ENCODE data around the gene AP2B1.

The AP2B1 gene

GRCh38 chr17:35726953-35727460 lies 139.9 kb downstream of the AP2B1 start:
- DNase-seq (ENCODE audit: extremely low read depth, low read depth) = no peak
- no peak overlapping the region for H3K4me3 ChIP-seq (replicated peaks; ENCODE audit: low read depth, low read length)
- TF ChIP-seq, protein P1, sequence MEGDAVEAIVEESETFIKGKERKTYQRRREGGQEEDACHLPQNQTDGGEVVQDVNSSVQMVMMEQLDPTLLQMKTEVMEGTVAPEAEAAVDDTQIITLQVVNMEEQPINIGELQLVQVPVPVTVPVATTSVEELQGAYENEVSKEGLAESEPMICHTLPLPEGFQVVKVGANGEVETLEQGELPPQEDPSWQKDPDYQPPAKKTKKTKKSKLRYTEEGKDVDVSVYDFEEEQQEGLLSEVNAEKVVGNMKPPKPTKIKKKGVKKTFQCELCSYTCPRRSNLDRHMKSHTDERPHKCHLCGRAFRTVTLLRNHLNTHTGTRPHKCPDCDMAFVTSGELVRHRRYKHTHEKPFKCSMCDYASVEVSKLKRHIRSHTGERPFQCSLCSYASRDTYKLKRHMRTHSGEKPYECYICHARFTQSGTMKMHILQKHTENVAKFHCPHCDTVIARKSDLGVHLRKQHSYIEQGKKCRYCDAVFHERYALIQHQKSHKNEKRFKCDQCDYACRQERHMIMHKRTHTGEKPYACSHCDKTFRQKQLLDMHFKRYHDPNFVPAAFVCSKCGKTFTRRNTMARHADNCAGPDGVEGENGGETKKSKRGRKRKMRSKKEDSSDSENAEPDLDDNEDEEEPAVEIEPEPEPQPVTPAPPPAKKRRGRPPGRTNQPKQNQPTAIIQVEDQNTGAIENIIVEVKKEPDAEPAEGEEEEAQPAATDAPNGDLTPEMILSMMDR (IDR thresholded peaks at IDR 0.05; ENCODE audit: low read depth, low read length, missing control alignments) = no peak

GRCh38 chr17:35727635-35728034 lies 140.5 kb downstream of the AP2B1 start:
- no peak for DNase-seq (ENCODE audit: extremely low read depth, low read depth)
- no peak overlapping the region for H3K4me3 ChIP-seq (replicated peaks; ENCODE audit: low read depth, low read length)
- TF ChIP-seq, protein P1 (IDR thresholded peaks at IDR 0.05; ENCODE audit: low read depth, low read length, missing control alignments) = no peak

DNA sequence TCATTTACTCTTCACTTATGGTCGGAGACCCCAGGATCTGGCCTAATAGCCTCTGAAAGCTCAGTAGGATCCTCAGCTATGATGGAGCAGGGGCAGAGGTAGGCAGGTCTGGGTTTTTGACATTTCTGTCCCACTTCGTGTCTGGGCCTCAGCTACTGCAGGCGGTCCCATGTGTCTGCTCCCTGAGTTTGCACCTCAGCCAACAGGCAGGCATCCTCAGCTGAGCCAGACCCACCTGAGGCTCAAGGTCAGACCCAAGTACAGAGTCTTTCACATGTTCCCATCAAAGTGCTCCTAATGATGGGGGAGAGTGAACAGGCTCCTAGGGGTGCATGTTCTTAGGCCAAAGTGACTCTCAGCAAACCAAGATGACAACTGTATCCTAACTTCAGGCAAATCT lies 141.4 kb downstream of the AP2B1 start:
- TF ChIP-seq, protein P1 (IDR thresholded peaks at IDR 0.05; ENCODE audit: low read depth, low read length, missing control alignments) = no peak
- DNase-seq (ENCODE audit: extremely low read depth, low read depth) = no peak
- no peak overlapping the region for H3K4me3 ChIP-seq (replicated peaks; ENCODE audit: low read depth, low read length)

GRCh38 chr17:35729405-35729833 lies 142.3 kb downstream of the AP2B1 start:
- TF ChIP-seq, protein P1 (IDR thresholded peaks at IDR 0.05; ENCODE audit: low read depth, low read length, missing control alignments) = no peak
- no peak for DNase-seq (ENCODE audit: extremely low read depth, low read depth)
- H3K4me3 ChIP-seq (replicated peaks; ENCODE audit: low read depth, low read length) = no peak overlapping the region

DNA sequence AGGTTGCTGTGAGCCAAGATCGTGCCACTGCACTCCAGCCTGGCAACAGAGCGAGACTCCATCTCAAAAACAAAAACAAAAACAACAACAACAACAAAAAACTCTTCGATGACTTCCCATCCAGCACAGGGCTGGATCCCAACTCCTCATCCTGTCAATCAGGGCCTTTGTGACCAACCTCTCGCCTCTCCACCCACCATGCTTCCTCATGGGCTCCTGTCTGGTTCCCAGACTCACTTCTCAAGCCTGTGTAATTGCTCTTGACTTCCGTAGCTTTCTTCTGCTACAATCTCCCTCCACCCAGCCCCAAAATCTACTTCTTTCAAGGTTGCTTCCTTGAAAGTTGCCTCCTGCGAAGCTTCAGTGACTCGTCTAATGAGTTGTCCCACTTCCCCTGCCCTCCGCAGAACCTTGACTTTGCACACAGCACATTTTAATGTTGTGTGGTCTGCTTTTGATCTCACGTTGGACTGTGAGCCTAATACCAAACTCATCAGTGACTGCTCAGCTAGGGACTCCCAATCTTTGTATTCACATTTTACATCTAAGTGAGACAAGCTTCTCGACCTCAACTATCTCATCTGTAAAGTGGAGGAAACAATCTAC lies 143.4 kb downstream of the AP2B1 start:
- no peak overlapping the region for H3K4me3 ChIP-seq (replicated peaks; ENCODE audit: low read depth, low read length)
- DNase-seq (ENCODE audit: extremely low read depth, low read depth) = no peak
- TF ChIP-seq, protein P1 (IDR thresholded peaks at IDR 0.05; ENCODE audit: low read depth, low read length, missing control alignments) = no peak

- TF ChIP-seq, protein P1 (IDR thresholded peaks at IDR 0.05; ENCODE audit: low read depth, low read length, missing control alignments) = no peak
- peak within 1 kb of the TSS; percentile 80 for H3K4me3 ChIP-seq (replicated peaks; ENCODE audit: low read depth, low read length)
- DNase-seq (ENCODE audit: extremely low read depth, low read depth) = no peak
Observed at GRCh38 chr17:35731239-35731916, 144.3 kb downstream of the AP2B1 start, which contains the start of gene RASL10B. RASL10B (plus strand) TSS chr17:35731639; CDS start chr17:35735185, 3,546 bp downstream.

Measured in HFF-Myc (cell line).